Motor neuron (in vitro differentiated cells): Measurements from ENCODE around the gene MINDY4. TPM values are rescaled to one million over a fixed set of nuclear protein-coding genes. Genes with fewer than 3 reads are reported as not detected.

ENCODE experiments used
- ATAC-seq, 8 experiments: fragments of 200-7000 bp; cut with Tn5 transposase; replicated peaks in 6 of 8; 2 replicates each; pipeline ENCODE4 v1.8.0; 2021; ENCODE audit warnings: mild to moderate bottlenecking in 8 of 8, moderate library complexity in 8 of 8
- H3K27ac ChIP-seq, 2 donors: fragments of 250-450 bp; sonication (Bioruptor Pico); 2 replicates each; pipeline ENCODE4 v1.9.0; 2021; ENCODE audit warnings: antibody characterized with exemption in 2 of 2, mild to moderate bottlenecking in 2 of 2, moderate library complexity in 1 of 2
- H3K4me1 ChIP-seq, 2 donors: fragments of 250-450 bp; sonication (Bioruptor Pico); replicated peaks in 1 of 2; 2 replicates each; pipeline ENCODE4 v1.6.1; 2021; ENCODE audit warnings: antibody characterized with exemption in 2 of 2, mild to moderate bottlenecking in 2 of 2, moderate library complexity in 1 of 2
- H3K4me3 ChIP-seq, 5 donors: fragments of 250-450 bp; sonication (Bioruptor Pico); 2 replicates each; pipeline ENCODE4 v1.9.0; 2021; ENCODE audit warnings: antibody characterized with exemption in 5 of 5, mild to moderate bottlenecking in 5 of 5, moderate library complexity in 4 of 5
- WGBS, 10 experiments: fragments of 450-650 bp; shearing (Covaris generic); methylation state at CpG; one replicate each; pipeline ENCODE4 v1.0.0; 2022; 5-methylcytosine and 5-hydroxymethylcytosine counted together
- in situ Hi-C, 9 experiments: fragments of 400-800 bp; cut with MboI; loops; one replicate each; pipeline ENCODE4 v1.15.0; 2021; ENCODE audit warnings: low sequenced_read_pairs in 9 of 9, low pct_unique_long_range_greater_than_20kb in 2 of 9; ENCODE audit not compliant: unreplicated experiment in 9 of 9
- total RNA-seq, 8 experiments: library from RNA; unstranded; fragments of 300-600 nt; gene quantifications; 2 replicates each; pipeline versions ENCODE4 v1.2.3 to v1.2.4, GENCODE V29; 2022

The MINDY4 gene
- total RNA-seq, 8 experiments from 2014 or later, result 2.5 to 12.3 (median 4.6) TPM

- WGBS, 10 experiments, result 70 to 82% methylated on average over 2 to 3 of the region's 3 CpGs; no CpG with 5 or more reads in 8 of the 10 experiments
- in situ Hi-C loops, result no loop called here
- H3K4me1 ChIP-seq, result peaks cover 4 to 8% of the 10 kb centered on the region in 2 donors
Observed at GRCh38 chr7:30937416-30937815, 166.2 kb downstream of the MINDY4 start.

DNA sequence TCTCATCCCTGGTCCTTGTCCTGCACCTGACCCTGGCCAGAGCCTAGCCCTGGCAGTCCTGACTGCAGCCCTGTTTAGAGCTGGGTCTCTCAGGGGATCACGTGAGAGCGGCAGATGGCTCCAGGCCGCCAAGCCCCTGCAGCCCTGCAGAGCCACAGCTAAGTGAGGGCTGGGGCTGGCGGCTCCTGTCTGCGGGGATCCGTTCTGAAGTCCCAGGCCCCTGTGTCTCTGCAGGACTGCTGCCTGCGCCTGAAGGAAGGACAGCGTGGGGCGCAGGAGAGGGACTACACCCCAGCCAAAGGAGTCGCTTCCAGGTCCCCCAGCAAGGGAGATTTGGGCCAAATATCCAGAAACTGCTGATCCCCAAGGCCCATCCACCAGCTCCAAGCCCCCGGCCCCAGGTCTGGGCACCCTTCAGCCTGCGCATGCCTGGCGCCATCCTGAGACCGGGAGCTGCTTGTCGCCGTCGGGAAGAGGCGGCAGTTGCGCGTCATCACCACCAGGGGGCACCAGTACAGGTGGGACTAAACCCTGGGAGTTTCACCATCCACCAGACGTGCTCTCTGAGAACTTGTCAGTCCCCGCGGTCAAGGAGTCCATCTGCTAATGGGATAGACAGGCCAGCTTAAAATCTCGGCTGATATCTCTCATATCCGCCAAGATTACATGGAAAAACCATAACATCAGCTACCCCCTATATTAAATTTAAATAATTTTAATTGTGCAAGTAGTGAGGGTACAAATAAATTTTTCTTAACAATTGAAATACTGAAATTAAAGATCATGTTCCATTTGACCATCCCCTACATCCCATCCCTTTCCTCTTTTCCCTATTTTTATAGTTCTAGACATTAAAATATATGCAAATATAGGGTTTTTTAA lies 167.5 kb downstream of the MINDY4 start:
- 0 to 12% (median 8%) methylated on average over 2 to 14 of the region's 25 CpGs; no CpG with 5 or more reads in 4 of the 10 experiments for WGBS, 10 experiments
- Histone ChIP-seq H3K4me1 (peaks cover under 1 to 5% of the 10 kb centered on the region in 2 donors), H3K4me3 (peak overlapping the region in 4 of 5 donors; percentile 2 to 20 (median 13)), H3K27ac (peak overlapping the region; percentile 36 to 77)
- ATAC-seq, result peak; percentile 77 to 98 (median 96)
- in situ Hi-C loops, result no loop called here

More at GRCh38 chr7:30937416-30937815, 166.2 kb downstream of the MINDY4 start:
- ATAC-seq, result no peak
- no peak overlapping the region for H3K27ac ChIP-seq
- no peak overlapping the region for H3K4me3 ChIP-seq

DNA sequence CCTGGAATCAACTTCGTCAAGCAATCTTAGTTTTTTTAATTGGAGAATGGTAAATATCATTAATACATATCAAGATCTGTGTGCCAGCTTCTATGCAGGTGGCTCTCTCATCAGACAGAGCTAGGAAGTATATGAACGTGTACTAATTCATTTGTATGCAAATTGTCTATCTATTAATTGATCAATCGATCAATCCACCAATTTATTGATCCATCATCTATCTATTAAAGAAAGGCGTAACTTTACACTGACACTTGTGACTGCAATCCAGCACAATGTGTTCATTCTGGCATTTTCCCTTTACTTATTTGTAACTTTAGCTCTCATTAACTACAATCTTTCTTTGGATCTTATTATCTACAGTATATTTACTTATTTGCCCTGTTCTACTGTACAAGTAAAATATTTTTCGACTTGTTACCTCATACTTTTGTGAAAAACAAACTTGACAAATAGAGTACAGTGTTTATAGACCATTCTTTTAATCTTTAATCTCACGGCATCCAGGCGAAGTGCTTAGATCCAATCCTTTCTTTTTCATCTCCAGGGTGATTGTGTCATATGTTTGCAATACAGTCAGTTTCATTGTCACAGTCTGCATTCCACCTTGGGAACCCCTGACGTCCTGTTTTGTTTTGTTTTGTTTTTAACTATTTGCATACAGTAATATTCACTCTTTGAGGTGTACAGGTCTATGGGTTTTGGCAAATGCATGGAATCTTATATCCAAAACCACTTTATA lies 170.5 kb downstream of the MINDY4 start:
- no peaks in the 10 kb centered on the region for H3K4me1 ChIP-seq
- in situ Hi-C loops, result no loop called here
- H3K4me3 ChIP-seq, result no peak overlapping the region
- peak in 1 of 8 experiments; percentile 66 for ATAC-seq
- WGBS, 10 experiments, result 3 to 68% (median 41%) methylated on average over 5 to 8 of the region's 8 CpGs
- H3K27ac ChIP-seq, result no peak overlapping the region

Other genes starting within 250 kb of the MINDY4 start
- 100 to 1,000 TPM in 7 of 8 experiments, 10 to 100 TPM in 1; 96.3 to 352 (median 161) TPM for gene GARS1, start 176.5 kb upstream of the MINDY4 start, total RNA-seq
- gene CRHR2, start 89.0 kb upstream of the MINDY4 start, total RNA-seq, result 1 to 10 TPM in 2 of 8 experiments, under 1 TPM in 5, not detected in 1; 0.22 to 1.2 (median 0.60) TPM
- gene INMT, start 19.3 kb upstream of the MINDY4 start, total RNA-seq, result 1 to 10 TPM in 1 of 8 experiments, under 1 TPM in 7; 0.13 to 1.2 (median 0.47) TPM
- gene AQP1, start 140.4 kb downstream of the MINDY4 start, total RNA-seq, result 100 to 1,000 TPM in 1 of 8 experiments, 1 to 10 TPM in 2, under 1 TPM in 5; 0.45 to 233 (median 0.68) TPM
- gene GHRHR, start 192.5 kb downstream of the MINDY4 start, total RNA-seq, result 1 to 10 TPM in 3 of 8 experiments, under 1 TPM in 2, not detected in 3; 0.56 to 4.9 (median 1.6) TPM